DND-41 (cell line): ENCODE results near the gene PTPN7.

Source experiments
- ATAC-seq: fragments of 200-7000 bp; cut with Tn5 transposase; 3 replicates; pipeline ENCODE4 v1.9.1; 2021; ENCODE audit warnings: low read depth; ENCODE audit not compliant: insufficient read depth
- DNase-seq: peaks from one replicate; pipeline ENCODE4 v3.0.0-alpha.2; 2020
- H2AFZ ChIP-seq: 2 replicates; pipeline ENCODE4 v1.6.0; 2012; ENCODE audit warnings: low read depth, low read length
- H3K27ac ChIP-seq: 2 replicates; pipeline ENCODE4 v1.5.1; 2012; ENCODE audit warnings: low read length, inconsistent platforms
- H3K27me3 ChIP-seq: fragments of 200-600 bp; sonication (generic); 2 replicates; pipeline ENCODE4 v1.6.0; 2012; ENCODE audit warnings: low read length, mild to moderate bottlenecking, inconsistent platforms; ENCODE audit not compliant: insufficient read depth, poor library complexity
- H3K36me3 ChIP-seq: 2 replicates; pipeline ENCODE4 v1.5.1; 2012; ENCODE audit warnings: low read length, inconsistent platforms; ENCODE audit not compliant: insufficient read depth
- H3K4me1 ChIP-seq: 2 replicates; pipeline ENCODE4 v1.5.1; 2012; ENCODE audit warnings: mild to moderate bottlenecking, low read length; ENCODE audit not compliant: insufficient read depth
- H3K4me2 ChIP-seq: 2 replicates; pipeline ENCODE4 v1.6.0; 2012; ENCODE audit warnings: mild to moderate bottlenecking, moderate library complexity, low read length, inconsistent platforms; ENCODE audit not compliant: insufficient read depth
- H3K4me3 ChIP-seq, 2 experiments: fragments of 200-600 bp in 1 of 2; shearing (Covaris generic) in 1 of 2; 2 replicates each; pipeline ENCODE4 v1.5.1; 2012 to 2016; ENCODE audit warnings: inconsistent platforms in 2 of 2, low read length in 2 of 2, mild to moderate bottlenecking in 2 of 2, low read depth in 1 of 2, moderate library complexity in 1 of 2
- H3K79me2 ChIP-seq: 2 replicates; pipeline ENCODE4 v1.6.0; 2012; ENCODE audit warnings: low read length, inconsistent platforms; ENCODE audit not compliant: insufficient read depth
- H3K9ac ChIP-seq: 2 replicates; pipeline ENCODE4 v1.6.0; 2012; ENCODE audit warnings: low read depth, mild to moderate bottlenecking, inconsistent platforms, low read length, moderate library complexity
- H3K9me3 ChIP-seq: 2 replicates; pipeline ENCODE4 v1.5.1; 2012; ENCODE audit warnings: low read length, moderate library complexity, mild to moderate bottlenecking, inconsistent platforms; ENCODE audit not compliant: insufficient read depth, severe bottlenecking
- H4K20me1 ChIP-seq: 2 replicates; pipeline ENCODE4 v1.6.0; 2012; ENCODE audit warnings: low read length; ENCODE audit not compliant: insufficient read depth
- CTCF ChIP-seq: IDR thresholded peaks from 2 replicates; pipeline ENCODE4 v1.5.1; 2012; ENCODE audit warnings: borderline replicate concordance, low read length, moderate library complexity, mild to moderate bottlenecking; ENCODE audit not compliant: poor library complexity, severe bottlenecking; ENCODE audit errors: extremely low read depth
- EZH2 ChIP-seq: IDR thresholded peaks from 3 replicates; pipeline ENCODE4 v1.6.1; 2012; ENCODE audit warnings: borderline replicate concordance, low read depth, mild to moderate bottlenecking, moderate library complexity, low read length, inconsistent platforms; ENCODE audit not compliant: severe bottlenecking

Gene PTPN7

GRCh38 chr1:202154148-202154765 is 6.1 kb downstream of the PTPN7 start:
- Histone ChIP-seq H3K4me1 (peaks cover 18% of the 10 kb centered on the region), H3K4me2 (no peak overlapping the region)

GRCh38 chr1:202153284-202153683 is 7.1 kb downstream of the PTPN7 start:
- Histone ChIP-seq H2AFZ (no peak overlapping the region), H3K36me3 (peaks cover 84% of the 10 kb centered on the region), H4K20me1 (no peaks in the 10 kb centered on the region), H3K79me2 (peaks cover 8% of the 10 kb centered on the region), H3K9me3 (no peaks in the 10 kb centered on the region), H3K27ac (no peak overlapping the region), H3K4me3 (no peak overlapping the region), H3K4me2 (no peak overlapping the region), H3K9ac (no peak overlapping the region), H3K4me1 (peaks cover 9% of the 10 kb centered on the region), H3K27me3 (no peaks in the 10 kb centered on the region)
- ATAC-seq (no peak), DNase-seq (no peak)
- TF ChIP-seq EZH2 (no peak), CTCF (no peak)

More at GRCh38 chr1:202154148-202154765, 6.1 kb downstream of the PTPN7 start:
- Histone ChIP-seq H3K27ac (no peak overlapping the region), H3K9me3 (no peaks in the 10 kb centered on the region), H3K4me3 (no peak overlapping the region), H2AFZ (no peak overlapping the region), H3K9ac (no peak overlapping the region), H3K27me3 (no peaks in the 10 kb centered on the region), H4K20me1 (no peaks in the 10 kb centered on the region), H3K36me3 (peaks cover 82% of the 10 kb centered on the region), H3K79me2 (peaks cover 18% of the 10 kb centered on the region)
- no peak for TF ChIP-seq CTCF
- no peak for TF ChIP-seq EZH2
- DNase-seq, result no peak
- ATAC-seq, result no peak

- Histone ChIP-seq H3K27ac (no peak overlapping the region), H3K9ac (no peak overlapping the region), H2AFZ (no peak overlapping the region), H3K4me3 (no peak overlapping the region), H3K79me2 (no peaks in the 10 kb centered on the region), H3K4me1 (no peaks in the 10 kb centered on the region; the same call in 1 of the 2 replicates), H4K20me1 (no peaks in the 10 kb centered on the region), H3K27me3 (no peaks in the 10 kb centered on the region), H3K4me2 (no peak overlapping the region), H3K36me3 (peaks cover 85% of the 10 kb centered on the region), H3K9me3 (no peaks in the 10 kb centered on the region)
- TF ChIP-seq EZH2 (no peak), CTCF (no peak)
- ATAC-seq (no peak), DNase-seq (no peak)
These were observed 8.0 kb downstream of the PTPN7 start for GRCh38 chr1:202152399-202152798.
